Tibial nerve (tissue), 4 donors: Measurements from ENCODE around the gene FGF14. TPM values are rescaled to one million over a fixed set of nuclear protein-coding genes. Genes with fewer than 3 reads are reported as not detected.

ENCODE experiments used
- DNase-seq, 2 donors: peaks; one replicate each; pipeline ENCODE4 v3.0.0-alpha.2; 2019; ENCODE audit warnings: low spot score in 2 of 2
- H3K27ac ChIP-seq, 4 donors: fragments of 200-600 bp; sonication (generic) in 3 of 4; one replicate each; pipeline ENCODE4 v1.5.1; 2017 to 2019; ENCODE audit warnings: mild to moderate bottlenecking in 1 of 4
- H3K27me3 ChIP-seq, 2 donors: fragments of 200-600 bp; sonication (generic) in 1 of 2; one replicate each; pipeline versions ENCODE4 v1.5.1 to v1.6.0; 2017 to 2019
- H3K36me3 ChIP-seq, 3 donors: fragments of 200-600 bp; sonication (generic); one replicate each; pipeline ENCODE4 v1.5.1; 2018 to 2019
- H3K4me1 ChIP-seq, 4 donors: fragments of 200-600 bp; sonication (generic) in 3 of 4; one replicate each; pipeline ENCODE4 v1.5.1; 2017 to 2019
- H3K4me3 ChIP-seq, 4 donors: fragments of 200-600 bp; sonication (generic) in 3 of 4; one replicate each; pipeline ENCODE4 v1.5.1; 2017 to 2019; ENCODE audit warnings: mild to moderate bottlenecking in 1 of 4, moderate library complexity in 1 of 4
- H3K9me3 ChIP-seq, 4 donors: fragments of 200-600 bp; sonication (generic) in 3 of 4; one replicate each; pipeline ENCODE4 v1.5.1; 2017 to 2019
- EP300 ChIP-seq, 2 donors: sonication (generic); formaldehyde crosslinking; IDR thresholded peaks; one replicate each; pipeline ENCODE4 v1.6.1; 2017; ENCODE audit warnings: antibody characterized with exemption in 2 of 2, mild to moderate bottlenecking in 1 of 2
- POLR2A ChIP-seq, 2 donors: fragments of 450-650 bp; IDR thresholded peaks; one replicate each; pipeline ENCODE4 v1.6.1; 2017; ENCODE audit warnings: antibody characterized with exemption in 2 of 2, mild to moderate bottlenecking in 2 of 2, moderate library complexity in 2 of 2
- WGBS, 2 donors: methylation state at CpG; one replicate each; pipeline ENCODE4 v1.1.5; 2018; 5-methylcytosine and 5-hydroxymethylcytosine counted together
- total RNA-seq, 4 donors: library from RNA; depleted of rRNA; stranded (reverse); fragments of >200 nt; gene quantifications; one replicate each; pipeline ENCODE4 v1.1.0, GENCODE V29; 2016
- TF ChIP-seq, protein P1 (sequence below), 5 experiments: fragments of 200-600 bp in 3 of 5; fragments of 450-650 bp in 2 of 5; sonication (generic) in 3 of 5; IDR thresholded peaks; one replicate each; pipeline ENCODE4 v1.5.1; 2016 to 2019; ENCODE audit warnings: antibody characterized with exemption in 5 of 5, mild to moderate bottlenecking in 3 of 5, moderate library complexity in 2 of 5

The FGF14 gene
- total RNA-seq, 4 donors from 2014 or later: 0.20 to 2.1 (median 0.21) TPM; not detected in 1

DNA sequence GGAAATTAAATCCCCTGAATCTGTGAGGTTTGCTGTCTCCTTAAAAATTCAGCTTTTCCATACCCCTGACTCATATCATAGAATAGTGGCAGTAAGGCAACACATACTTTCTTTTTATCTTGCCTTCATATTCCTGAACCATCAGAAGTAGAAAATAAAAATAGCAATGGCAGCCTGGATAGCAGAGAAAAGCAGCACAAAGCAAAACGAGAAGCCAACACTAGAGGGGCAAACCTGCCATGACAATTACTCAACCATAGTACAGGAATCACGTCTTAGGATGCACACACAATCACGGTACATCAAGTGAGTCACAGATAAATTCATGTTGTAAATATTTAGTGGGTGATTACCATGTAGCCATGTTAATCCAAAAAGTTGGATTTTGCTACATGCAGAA is 606.4 kb downstream of the FGF14 start:
- no peak for TF ChIP-seq POLR2A (IDR thresholded peaks at IDR 0.05)
- TF ChIP-seq EP300 (IDR thresholded peaks at IDR 0.05): no peak
- TF ChIP-seq, protein P1, sequence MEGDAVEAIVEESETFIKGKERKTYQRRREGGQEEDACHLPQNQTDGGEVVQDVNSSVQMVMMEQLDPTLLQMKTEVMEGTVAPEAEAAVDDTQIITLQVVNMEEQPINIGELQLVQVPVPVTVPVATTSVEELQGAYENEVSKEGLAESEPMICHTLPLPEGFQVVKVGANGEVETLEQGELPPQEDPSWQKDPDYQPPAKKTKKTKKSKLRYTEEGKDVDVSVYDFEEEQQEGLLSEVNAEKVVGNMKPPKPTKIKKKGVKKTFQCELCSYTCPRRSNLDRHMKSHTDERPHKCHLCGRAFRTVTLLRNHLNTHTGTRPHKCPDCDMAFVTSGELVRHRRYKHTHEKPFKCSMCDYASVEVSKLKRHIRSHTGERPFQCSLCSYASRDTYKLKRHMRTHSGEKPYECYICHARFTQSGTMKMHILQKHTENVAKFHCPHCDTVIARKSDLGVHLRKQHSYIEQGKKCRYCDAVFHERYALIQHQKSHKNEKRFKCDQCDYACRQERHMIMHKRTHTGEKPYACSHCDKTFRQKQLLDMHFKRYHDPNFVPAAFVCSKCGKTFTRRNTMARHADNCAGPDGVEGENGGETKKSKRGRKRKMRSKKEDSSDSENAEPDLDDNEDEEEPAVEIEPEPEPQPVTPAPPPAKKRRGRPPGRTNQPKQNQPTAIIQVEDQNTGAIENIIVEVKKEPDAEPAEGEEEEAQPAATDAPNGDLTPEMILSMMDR (IDR thresholded peaks at IDR 0.05): no peak
- Histone ChIP-seq H3K36me3 (no peaks in the 10 kb centered on the region), H3K4me3 (no peak overlapping the region), H3K4me1 (no peaks in the 10 kb centered on the region), H3K27ac (no peak overlapping the region), H3K9me3 (no peaks in the 10 kb centered on the region), H3K27me3 (no peaks in the 10 kb centered on the region)
- DNase-seq: no peak
- WGBS, 2 donors: 80 to 83% methylated on average over 3 of the region's 3 CpGs

DNA sequence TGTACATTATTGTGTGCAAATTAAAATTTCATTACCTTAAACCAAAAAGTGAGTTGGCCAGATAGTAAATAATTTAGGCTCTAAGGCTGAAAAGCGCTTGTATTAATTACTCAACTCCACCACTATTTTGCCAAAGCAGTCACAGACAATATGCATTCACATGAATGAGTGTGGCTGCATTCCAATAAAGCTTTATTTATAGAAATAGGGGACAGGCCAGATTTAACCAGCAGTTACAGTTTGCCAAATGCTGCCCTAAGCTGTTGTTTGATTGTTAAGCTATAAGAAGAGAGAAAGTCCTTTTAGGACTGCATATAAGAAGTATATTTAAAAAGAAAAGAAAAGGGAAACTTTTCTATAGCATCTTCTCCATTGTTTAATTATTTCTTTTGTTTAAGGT is 606.8 kb downstream of the FGF14 start:
- Histone ChIP-seq H3K4me1 (no peaks in the 10 kb centered on the region), H3K27ac (no peak overlapping the region), H3K36me3 (no peaks in the 10 kb centered on the region), H3K9me3 (no peaks in the 10 kb centered on the region), H3K4me3 (no peak overlapping the region), H3K27me3 (no peaks in the 10 kb centered on the region)
- 81 to 90% methylated on average over 1 of the region's 1 CpG for WGBS, 2 donors
- DNase-seq: no peak
- no peak for TF ChIP-seq POLR2A (IDR thresholded peaks at IDR 0.05)
- TF ChIP-seq, protein P1 (IDR thresholded peaks at IDR 0.05): no peak

DNA sequence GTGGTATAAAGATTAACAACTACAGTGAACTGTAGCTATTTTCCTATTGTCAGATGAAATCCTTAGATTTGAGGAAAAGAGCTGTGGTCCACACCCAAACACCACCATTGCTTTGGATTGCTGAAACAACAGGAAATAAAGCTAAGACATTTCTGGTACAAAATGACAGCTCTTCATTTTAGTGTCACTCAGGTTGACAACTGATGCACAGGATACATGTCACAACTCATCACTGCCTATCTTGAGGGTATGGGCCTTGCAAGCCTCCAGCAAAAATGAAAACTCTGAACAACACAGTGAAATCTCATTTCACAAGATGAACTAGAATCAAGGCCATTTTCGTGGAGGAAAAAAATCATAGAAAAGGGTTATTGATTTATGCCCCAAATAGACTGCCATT is 609.7 kb downstream of the FGF14 start:
- TF ChIP-seq POLR2A (IDR thresholded peaks at IDR 0.05): no peak
- TF ChIP-seq, protein P1 (IDR thresholded peaks at IDR 0.05): no peak
- TF ChIP-seq EP300 (IDR thresholded peaks at IDR 0.05): no peak
- Histone ChIP-seq H3K27ac (no peak overlapping the region), H3K4me3 (no peak overlapping the region), H3K4me1 (no peaks in the 10 kb centered on the region), H3K36me3 (no peaks in the 10 kb centered on the region), H3K9me3 (no peaks in the 10 kb centered on the region), H3K27me3 (no peaks in the 10 kb centered on the region)
- no peak for DNase-seq
- 66 to 68% methylated on average over 1 of the region's 1 CpG for WGBS, 2 donors

DNA sequence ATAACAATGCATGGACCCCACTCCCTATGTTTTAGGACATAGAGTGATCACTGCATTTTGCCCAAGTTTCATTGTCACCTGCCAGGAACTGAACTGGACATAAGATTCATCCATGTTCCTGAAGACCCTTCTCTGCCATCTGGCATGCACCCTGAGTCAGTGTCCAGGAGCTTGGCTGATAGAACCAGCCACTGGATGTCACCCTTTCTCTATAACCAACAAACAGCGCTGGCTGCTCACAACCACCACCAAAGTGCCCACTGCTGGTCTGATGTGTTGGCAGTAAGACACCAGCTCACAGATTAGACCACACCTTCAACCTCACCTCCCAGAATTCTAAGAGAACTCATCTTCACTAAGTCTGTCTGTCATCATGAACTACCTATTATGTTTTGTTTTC is 616.0 kb downstream of the FGF14 start:
- Histone ChIP-seq H3K27me3 (no peaks in the 10 kb centered on the region), H3K27ac (no peak overlapping the region), H3K4me3 (no peak overlapping the region), H3K4me1 (no peaks in the 10 kb centered on the region), H3K36me3 (no peaks in the 10 kb centered on the region), H3K9me3 (no peaks in the 10 kb centered on the region)
- DNase-seq: no peak
- TF ChIP-seq POLR2A (IDR thresholded peaks at IDR 0.05) (no peak), EP300 (IDR thresholded peaks at IDR 0.05) (no peak)
- TF ChIP-seq, protein P1 (IDR thresholded peaks at IDR 0.05): no peak
- 35 to 53% methylated on average over 1 of the region's 1 CpG for WGBS, 2 donors

DNA sequence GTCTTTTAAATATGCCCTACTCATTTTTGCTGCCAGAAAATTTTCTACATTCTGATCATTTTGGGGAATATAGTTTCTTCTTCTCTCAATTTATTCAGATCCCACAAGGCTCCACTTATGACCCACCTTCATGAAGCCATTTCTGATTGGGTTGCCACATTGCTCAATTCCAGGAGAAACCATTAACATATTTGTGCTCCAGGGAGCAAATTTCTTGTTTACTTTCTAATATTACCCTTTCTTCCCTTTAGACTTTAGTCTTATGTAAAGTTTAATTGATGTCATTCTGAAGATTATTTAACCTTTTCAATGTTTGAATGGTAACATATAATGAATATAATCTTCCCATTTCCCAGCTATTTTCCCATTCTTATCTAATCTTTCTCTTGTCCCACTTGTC is 617.5 kb downstream of the FGF14 start:
- Histone ChIP-seq H3K27ac (no peak overlapping the region), H3K27me3 (no peaks in the 10 kb centered on the region), H3K4me1 (no peaks in the 10 kb centered on the region), H3K36me3 (no peaks in the 10 kb centered on the region), H3K9me3 (no peaks in the 10 kb centered on the region), H3K4me3 (no peak overlapping the region)
- no peak for DNase-seq
- TF ChIP-seq POLR2A (IDR thresholded peaks at IDR 0.05) (no peak), EP300 (IDR thresholded peaks at IDR 0.05) (no peak)
- TF ChIP-seq, protein P1 (IDR thresholded peaks at IDR 0.05): no peak
